Measurements from ENCODE around the gene OPN3. TPM values are rescaled to one million over a fixed set of nuclear protein-coding genes. Genes with fewer than 3 reads are reported as not detected.

Gene OPN3
- total RNA-seq, 2 donors from 2014 or later: 7.2 to 13.4 TPM

DNA sequence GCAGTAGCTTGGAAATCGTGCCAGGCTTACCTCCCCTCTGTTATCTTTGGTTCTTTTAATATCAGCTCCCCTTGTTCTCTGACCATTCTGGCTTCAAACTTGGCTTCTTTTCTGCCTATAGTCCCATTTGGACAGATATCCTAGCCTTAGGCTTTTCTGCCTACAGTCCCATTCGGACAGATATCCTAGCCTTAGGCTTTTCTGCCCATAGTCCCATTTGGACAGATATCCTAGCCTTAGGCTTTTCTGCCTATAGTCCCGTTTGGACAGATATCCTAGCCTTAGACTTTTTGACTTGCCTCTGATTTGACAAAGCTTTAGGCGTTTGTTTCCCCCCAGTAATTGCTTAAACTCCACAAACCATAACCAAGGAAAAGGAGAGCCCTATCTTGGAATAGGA, 25.6 kb downstream of the OPN3 start:
- DNase-seq (ENCODE audit: low spot score) (no peak), ATAC-seq (ENCODE audit: insufficient number of reproducible peaks, low FRiP score, low read depth) (no peak)
- Histone ChIP-seq H3K4me3 (no peak overlapping the region), H3K27me3 (replicated peaks; ENCODE audit: insufficient read depth) (no peaks in the 10 kb centered on the region), H3K36me3 (no peaks in the 10 kb centered on the region), H3K27ac (no peak overlapping the region), H3K4me1 (ENCODE audit: control insufficient read depth in 1 of 2, low read depth in 2 of 2) (no peaks in the 10 kb centered on the region), H3K9me3 (no peaks in the 10 kb centered on the region)
- TF ChIP-seq, protein P1, sequence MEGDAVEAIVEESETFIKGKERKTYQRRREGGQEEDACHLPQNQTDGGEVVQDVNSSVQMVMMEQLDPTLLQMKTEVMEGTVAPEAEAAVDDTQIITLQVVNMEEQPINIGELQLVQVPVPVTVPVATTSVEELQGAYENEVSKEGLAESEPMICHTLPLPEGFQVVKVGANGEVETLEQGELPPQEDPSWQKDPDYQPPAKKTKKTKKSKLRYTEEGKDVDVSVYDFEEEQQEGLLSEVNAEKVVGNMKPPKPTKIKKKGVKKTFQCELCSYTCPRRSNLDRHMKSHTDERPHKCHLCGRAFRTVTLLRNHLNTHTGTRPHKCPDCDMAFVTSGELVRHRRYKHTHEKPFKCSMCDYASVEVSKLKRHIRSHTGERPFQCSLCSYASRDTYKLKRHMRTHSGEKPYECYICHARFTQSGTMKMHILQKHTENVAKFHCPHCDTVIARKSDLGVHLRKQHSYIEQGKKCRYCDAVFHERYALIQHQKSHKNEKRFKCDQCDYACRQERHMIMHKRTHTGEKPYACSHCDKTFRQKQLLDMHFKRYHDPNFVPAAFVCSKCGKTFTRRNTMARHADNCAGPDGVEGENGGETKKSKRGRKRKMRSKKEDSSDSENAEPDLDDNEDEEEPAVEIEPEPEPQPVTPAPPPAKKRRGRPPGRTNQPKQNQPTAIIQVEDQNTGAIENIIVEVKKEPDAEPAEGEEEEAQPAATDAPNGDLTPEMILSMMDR (IDR thresholded peaks at IDR 0.05): no peak

DNA sequence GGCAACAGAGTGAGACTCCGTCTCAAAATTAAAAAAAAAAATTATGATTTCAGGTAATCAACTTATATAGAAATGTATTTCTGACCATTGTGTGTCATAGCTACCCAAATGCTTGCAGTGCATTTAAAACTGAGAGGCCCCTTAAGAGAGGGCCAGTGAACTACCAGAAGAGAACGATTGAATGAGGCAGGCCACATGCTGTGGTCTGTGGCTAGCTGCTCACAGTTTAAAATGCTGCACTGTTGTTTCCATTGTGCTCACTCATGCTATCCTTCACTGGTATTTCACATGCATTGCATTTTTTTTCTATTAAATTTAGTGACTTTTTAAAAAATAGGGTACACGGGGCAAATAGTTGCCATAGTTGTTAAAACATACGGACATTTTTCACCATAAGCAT, 26.0 kb downstream of the OPN3 start:
- ATAC-seq (ENCODE audit: insufficient number of reproducible peaks, low FRiP score, low read depth): no peak

DNA sequence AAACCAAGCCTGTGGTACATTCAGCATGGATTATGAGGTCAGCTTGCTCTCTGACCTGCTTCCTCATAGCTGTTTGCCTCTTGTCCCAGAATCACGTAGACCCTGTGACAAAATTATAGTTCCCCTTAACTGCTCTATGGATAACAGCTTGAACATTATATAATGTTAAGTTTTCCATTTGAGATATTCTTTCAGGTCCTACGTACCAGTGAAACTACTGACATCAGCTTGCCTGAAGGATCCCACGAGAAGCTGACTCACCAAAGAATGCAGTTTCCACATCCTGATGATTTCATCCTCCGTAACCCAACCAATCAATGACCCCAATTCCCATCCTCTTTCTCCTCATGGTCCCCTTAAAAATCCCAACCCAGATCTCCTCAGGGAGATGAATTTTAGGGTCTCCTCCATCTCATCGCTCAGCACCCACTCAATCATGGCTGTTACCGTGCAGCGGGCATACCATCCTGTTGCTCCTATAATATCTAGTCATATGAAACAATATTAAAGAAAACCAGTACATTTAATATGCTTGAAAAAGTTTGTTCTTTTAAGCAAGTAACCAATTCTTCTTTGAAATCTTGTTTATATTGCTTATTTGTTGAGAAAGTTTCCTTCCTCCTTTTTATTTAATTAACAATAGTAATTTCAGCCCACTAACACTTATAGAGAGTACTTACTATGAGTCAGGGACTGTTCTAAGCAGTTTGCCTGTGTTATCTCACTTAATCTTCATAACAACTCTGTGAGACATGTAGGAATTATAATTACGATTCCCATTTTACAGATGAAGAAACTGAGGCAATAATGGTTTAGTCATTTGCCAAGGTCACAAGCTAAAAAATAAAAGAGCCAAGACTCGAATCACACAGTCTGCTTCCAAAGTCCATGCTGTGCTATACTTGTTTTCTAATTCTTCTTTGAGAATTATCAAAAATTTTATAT, 27.4 kb downstream of the OPN3 start:
- ATAC-seq (ENCODE audit: insufficient number of reproducible peaks, low FRiP score, low read depth) (no peak), DNase-seq (ENCODE audit: low spot score) (no peak)
- TF ChIP-seq, protein P1 (IDR thresholded peaks at IDR 0.05): no peak
- Histone ChIP-seq H3K4me3 (no peak overlapping the region), H3K27ac (no peak overlapping the region), H3K36me3 (no peaks in the 10 kb centered on the region), H3K9me3 (no peaks in the 10 kb centered on the region), H3K27me3 (replicated peaks; ENCODE audit: insufficient read depth) (no peaks in the 10 kb centered on the region), H3K4me1 (ENCODE audit: control insufficient read depth in 1 of 2, low read depth in 2 of 2) (no peaks in the 10 kb centered on the region)

More for the DNA sequence above, 26.0 kb downstream of the OPN3 start:
- no peaks in the 10 kb centered on the region for H3K4me1 ChIP-seq (ENCODE audit: control insufficient read depth in 1 of 2, low read depth in 2 of 2)
- DNase-seq (ENCODE audit: low spot score): no peak
- H3K4me3 ChIP-seq: no peak overlapping the region
- no peaks in the 10 kb centered on the region for H3K36me3 ChIP-seq
- no peak overlapping the region for H3K27ac ChIP-seq
- H3K9me3 ChIP-seq: no peaks in the 10 kb centered on the region
- no peaks in the 10 kb centered on the region for H3K27me3 ChIP-seq (replicated peaks; ENCODE audit: insufficient read depth)
- TF ChIP-seq, protein P1 (IDR thresholded peaks at IDR 0.05): no peak

- Histone ChIP-seq H3K27me3 (replicated peaks; ENCODE audit: insufficient read depth) (no peaks in the 10 kb centered on the region), H3K36me3 (no peaks in the 10 kb centered on the region), H3K9me3 (no peaks in the 10 kb centered on the region), H3K27ac (no peak overlapping the region), H3K4me3 (no peak overlapping the region), H3K4me1 (ENCODE audit: control insufficient read depth in 1 of 2, low read depth in 2 of 2) (no peaks in the 10 kb centered on the region)
- peak; percentile 13 for ATAC-seq (ENCODE audit: insufficient number of reproducible peaks, low FRiP score, low read depth)
- TF ChIP-seq, protein P1 (IDR thresholded peaks at IDR 0.05): no peak
- DNase-seq (ENCODE audit: low spot score): no peak
Measured at GRCh38 chr1:241611736-241612135, 28.4 kb downstream of the OPN3 start.

DNA sequence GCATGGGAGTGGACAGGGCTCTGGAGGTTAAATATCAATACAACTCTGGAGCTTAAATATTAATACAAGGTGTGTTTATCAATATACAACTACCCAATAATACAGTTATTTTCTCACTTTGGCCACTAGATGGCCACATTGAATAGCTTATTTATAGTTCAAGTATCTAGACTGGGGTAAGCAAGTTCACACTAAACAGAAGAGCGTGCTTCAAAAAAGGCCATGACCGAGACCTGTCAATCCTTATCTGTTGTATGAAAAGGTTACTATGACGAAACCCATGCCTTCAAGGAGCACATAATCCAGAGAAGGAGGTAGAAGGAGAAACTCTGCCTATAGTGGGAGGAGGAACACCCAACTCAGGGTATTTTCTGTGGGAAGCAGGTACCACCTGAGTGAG, 29.1 kb downstream of the OPN3 start:
- peak; percentile 71 for ATAC-seq (ENCODE audit: insufficient number of reproducible peaks, low FRiP score, low read depth)

More for the DNA sequence above, 29.1 kb downstream of the OPN3 start:
- Histone ChIP-seq H3K9me3 (no peaks in the 10 kb centered on the region), H3K36me3 (no peaks in the 10 kb centered on the region), H3K4me3 (no peak overlapping the region), H3K4me1 (ENCODE audit: control insufficient read depth in 1 of 2, low read depth in 2 of 2) (no peaks in the 10 kb centered on the region), H3K27me3 (replicated peaks; ENCODE audit: insufficient read depth) (no peaks in the 10 kb centered on the region), H3K27ac (no peak overlapping the region)
- TF ChIP-seq, protein P1 (IDR thresholded peaks at IDR 0.05): peak; percentile 68
- DNase-seq (ENCODE audit: low spot score): no peak
